Muscle of arm (tissue), 14 donors: ENCODE results near the gene VAMP4. TPM values are rescaled to one million over a fixed set of nuclear protein-coding genes. Genes with fewer than 3 reads are reported as not detected.
A peak's percentile ranks its signal among the peaks of the same experiment; 100 is the strongest.

Experiments
- DNase-seq: peaks from one replicate; pipeline ENCODE4 v3.0.0-alpha.2; 2013
- long read RNA-seq, 11 donors: transcript quantifications; one replicate each; lab custom pipeline, GENCODE V29; 2026
- polyA plus RNA-seq, 12 donors: library from polyadenylated mRNA; unstranded; fragments of 120-200 nt; gene quantifications; one replicate each; pipeline ENCODE4 v1.2.1, GENCODE V29; 2013; ENCODE audit not compliant: insufficient read length in 12 of 12

Gene VAMP4
- 10 to 100 TPM in 10 of 12 donors, 1 to 10 TPM in 1, not detected in 1; 7.2 to 34.3 (median 11.8) TPM for polyA plus RNA-seq
- long read RNA-seq, donor 1, full-length matches to known transcripts, result 6 of 6 reads
- long read RNA-seq, donor 1, partial matches to known transcripts, result 0 of 6 reads
- long read RNA-seq, donor 1, other reads (novel, unspliced or antisense), result 0 of 6 reads
- long read RNA-seq, donor 2, full-length matches to known transcripts, result 4 of 4 reads
- long read RNA-seq, donor 2, partial matches to known transcripts, result 0 of 4 reads
- long read RNA-seq, donor 2, other reads (novel, unspliced or antisense), result 0 of 4 reads
- long read RNA-seq, donor 3, full-length matches to known transcripts, result 3 of 3 reads
- long read RNA-seq, donor 3, partial matches to known transcripts, result 0 of 3 reads
- long read RNA-seq, donor 3, other reads (novel, unspliced or antisense), result 0 of 3 reads
- long read RNA-seq, donor 4, result 0 reads
- long read RNA-seq, donor 5, full-length matches to known transcripts, result 4 of 4 reads
- long read RNA-seq, donor 5, partial matches to known transcripts, result 0 of 4 reads
- long read RNA-seq, donor 5, other reads (novel, unspliced or antisense), result 0 of 4 reads
- long read RNA-seq, donor 6, full-length matches to known transcripts, result 1 of 1 reads
- long read RNA-seq, donor 6, partial matches to known transcripts, result 0 of 1 reads
- long read RNA-seq, donor 6, other reads (novel, unspliced or antisense), result 0 of 1 reads
- long read RNA-seq, donor 7, full-length matches to known transcripts, result 2 of 2 reads
- long read RNA-seq, donor 7, partial matches to known transcripts, result 0 of 2 reads
- long read RNA-seq, donor 7, other reads (novel, unspliced or antisense), result 0 of 2 reads
- long read RNA-seq, donor 8, full-length matches to known transcripts, result 3 of 3 reads
- long read RNA-seq, donor 8, partial matches to known transcripts, result 0 of 3 reads
- long read RNA-seq, donor 8, other reads (novel, unspliced or antisense), result 0 of 3 reads
- long read RNA-seq, donor 9, full-length matches to known transcripts, result 4 of 4 reads
- long read RNA-seq, donor 9, partial matches to known transcripts, result 0 of 4 reads
- long read RNA-seq, donor 9, other reads (novel, unspliced or antisense), result 0 of 4 reads
- long read RNA-seq, donor 10, result 0 reads
- long read RNA-seq, donor 11, full-length matches to known transcripts, result 6 of 6 reads
- long read RNA-seq, donor 11, partial matches to known transcripts, result 0 of 6 reads
- long read RNA-seq, donor 11, other reads (novel, unspliced or antisense), result 0 of 6 reads

- DNase-seq, result peak; percentile 93
These were observed at the start of gene VAMP4 for GRCh38 chr1:171741872-171742576. TSS of gene VAMP4 (minus strand) at chr1:171742065. CDS start at chr1:171738414, 3,651 bp downstream.

- no peak for DNase-seq
These were observed 48.5 kb upstream of the VAMP4 start for GRCh38 chr1:171790318-171790717.

GRCh38 chr1:171788696-171789095 lies 46.8 kb upstream of the VAMP4 start:
- DNase-seq, result no peak

GRCh38 chr1:171787686-171788480 lies 46.0 kb upstream of the VAMP4 start:
- no peak for DNase-seq

GRCh38 chr1:171786534-171786933 lies 44.7 kb upstream of the VAMP4 start:
- no peak for DNase-seq

GRCh38 chr1:171785766-171786165 lies 43.9 kb upstream of the VAMP4 start:
- no peak for DNase-seq

- no peak for DNase-seq
These were observed 42.9 kb upstream of the VAMP4 start for GRCh38 chr1:171784784-171785183.

GRCh38 chr1:171783816-171784530 lies 42.1 kb upstream of the VAMP4 start:
- no peak for DNase-seq

GRCh38 chr1:171781176-171781875 lies 39.5 kb upstream of the VAMP4 start, which contains the start of gene METTL13:
TSS of gene METTL13 (plus strand) at chr1:171781660. CDS start at chr1:171781968, 308 bp downstream.
- DNase-seq, result peak; percentile 98

GRCh38 chr1:171780583-171781175 lies 38.8 kb upstream of the VAMP4 start:
- no peak for DNase-seq

GRCh38 chr1:171772312-171772711 lies 30.4 kb upstream of the VAMP4 start:
- DNase-seq, result no peak

- no peak for DNase-seq
These were observed 27.9 kb upstream of the VAMP4 start for GRCh38 chr1:171769754-171770153.

GRCh38 chr1:171769171-171769570 lies 27.3 kb upstream of the VAMP4 start:
- no peak for DNase-seq

GRCh38 chr1:171763764-171764163 lies 21.9 kb upstream of the VAMP4 start:
- no peak for DNase-seq

GRCh38 chr1:171762143-171762563 lies 20.3 kb upstream of the VAMP4 start:
- no peak for DNase-seq

- no peak for DNase-seq
These were observed 16.1 kb upstream of the VAMP4 start for GRCh38 chr1:171758011-171758410.

- no peak for DNase-seq
These were observed 15.0 kb upstream of the VAMP4 start for GRCh38 chr1:171756856-171757255.

- DNase-seq, result no peak
These were observed 13.1 kb upstream of the VAMP4 start for GRCh38 chr1:171754971-171755370.

GRCh38 chr1:171754353-171754705 lies 12.5 kb upstream of the VAMP4 start:
- no peak for DNase-seq
